Nephron (organoid): Measurements from ENCODE around the gene IGF2R.

Experiments
- H3K27ac Mint-ChIP-seq, 3 experiments: 2 replicates each; pipeline ENCODE4 v1.8.0; 2020; ENCODE audit warnings: mixed read lengths in 3 of 3, mild to moderate bottlenecking in 2 of 3, moderate library complexity in 1 of 3
- H3K27me3 Mint-ChIP-seq: 2 replicates; pipeline ENCODE4 v1.8.0; 2021; ENCODE audit warnings: low read depth, mild to moderate bottlenecking, moderate library complexity, mixed read lengths
- H3K36me3 Mint-ChIP-seq: 2 replicates; pipeline ENCODE4 v1.8.0; 2020; ENCODE audit warnings: low read depth, mixed read lengths
- H3K4me1 Mint-ChIP-seq: 2 replicates; pipeline ENCODE4 v1.8.0; 2020; ENCODE audit warnings: mixed read lengths
- H3K4me3 Mint-ChIP-seq, 3 experiments: 2 replicates each; pipeline ENCODE4 v1.8.0; 2020; ENCODE audit warnings: mild to moderate bottlenecking in 3 of 3, mixed read lengths in 3 of 3, moderate library complexity in 2 of 3
- H3K9me3 Mint-ChIP-seq: 2 replicates; pipeline ENCODE4 v1.8.0; 2020; ENCODE audit warnings: mixed read lengths
- CTCF ChIP-seq, 3 experiments: fragments of 200-600 bp; sonication (generic); IDR thresholded peaks; one replicate each; pipeline ENCODE4 v1.5.0; 2021; ENCODE audit warnings: antibody characterized with exemption in 3 of 3; ENCODE audit not compliant: unreplicated experiment in 3 of 3

Gene IGF2R

DNA sequence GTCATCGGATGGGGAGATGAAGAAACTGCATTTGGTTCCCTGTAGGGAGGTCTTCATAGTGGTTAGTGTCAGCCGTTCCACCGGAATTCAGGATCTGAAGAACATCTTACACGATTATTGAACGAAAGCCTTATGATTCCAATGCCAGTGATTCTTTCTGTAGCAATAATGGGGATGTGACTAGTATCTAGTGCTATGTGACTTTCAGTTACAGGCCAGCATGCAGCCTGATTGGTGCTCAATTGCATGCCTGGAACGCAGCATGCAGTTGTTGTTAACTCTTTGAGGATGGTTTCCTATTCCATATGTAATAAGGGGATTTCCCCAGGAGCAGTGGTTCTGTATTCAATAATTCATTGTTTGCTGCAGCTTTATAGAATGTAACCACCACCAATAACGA, 81.1 kb downstream of the IGF2R start:
- TF ChIP-seq CTCF (IDR thresholded peaks at IDR 0.05; ENCODE audit: unreplicated experiment in 3 of 3) = no peak
- no peaks in the 10 kb centered on the region for H3K27me3 Mint-ChIP-seq
- peaks cover 3% of the 10 kb centered on the region for H3K9me3 Mint-ChIP-seq
- H3K27ac Mint-ChIP-seq = no peak overlapping the region
- no peak overlapping the region for H3K4me3 Mint-ChIP-seq
- H3K4me1 Mint-ChIP-seq = peaks cover 11% of the 10 kb centered on the region
- H3K36me3 Mint-ChIP-seq = peaks cover 99% of the 10 kb centered on the region

DNA sequence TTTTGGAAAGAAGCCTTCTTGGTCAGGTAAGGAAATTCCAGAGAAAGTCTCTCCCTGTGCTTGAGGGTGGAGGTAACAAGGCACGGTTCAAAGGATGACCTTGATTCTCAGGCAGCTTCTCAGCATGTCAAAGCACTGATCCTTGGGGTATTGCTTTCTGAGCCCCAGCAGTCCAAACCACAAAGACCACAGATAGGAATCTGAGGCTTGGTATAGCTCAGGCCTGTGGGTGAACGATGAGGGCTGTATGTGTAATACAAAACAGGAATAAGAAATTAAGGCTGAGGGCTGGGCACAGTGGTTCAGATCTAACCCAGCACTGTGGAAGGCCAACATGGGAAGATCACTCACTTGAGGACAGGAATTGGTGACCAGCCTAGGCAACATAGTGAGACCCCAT, 82.5 kb downstream of the IGF2R start:
- Mint-ChIP-seq H3K36me3 (peaks cover 99% of the 10 kb centered on the region), H3K4me3 (no peak overlapping the region), H3K4me1 (peaks cover 11% of the 10 kb centered on the region), H3K27me3 (no peaks in the 10 kb centered on the region), H3K27ac (no peak overlapping the region), H3K9me3 (peaks cover 3% of the 10 kb centered on the region)
- no peak for TF ChIP-seq CTCF (IDR thresholded peaks at IDR 0.05; ENCODE audit: unreplicated experiment in 3 of 3)

DNA sequence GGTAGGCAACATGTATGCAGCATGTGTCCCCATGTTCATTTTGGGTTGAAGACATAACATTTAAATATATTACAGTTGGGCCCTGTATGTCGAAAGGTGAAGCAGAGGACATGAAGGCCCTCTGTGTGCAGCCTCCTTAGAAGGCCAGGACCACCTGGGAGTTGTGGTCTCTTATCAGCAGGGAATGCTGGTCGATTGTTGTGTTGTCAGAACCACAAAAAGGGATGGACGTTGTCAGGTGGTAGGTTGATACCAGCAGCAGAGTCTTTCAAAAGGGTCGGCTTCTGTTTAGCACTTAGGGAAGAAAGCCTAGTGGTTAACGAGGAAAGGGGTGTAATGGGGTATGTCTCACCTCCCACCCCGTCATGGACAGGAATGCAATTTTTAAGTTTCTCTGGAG, 85.4 kb downstream of the IGF2R start:
- Mint-ChIP-seq H3K9me3 (peaks cover 3% of the 10 kb centered on the region), H3K27me3 (no peaks in the 10 kb centered on the region), H3K4me3 (no peak overlapping the region), H3K4me1 (no peaks in the 10 kb centered on the region), H3K36me3 (peaks cover 92% of the 10 kb centered on the region), H3K27ac (no peak overlapping the region)
- no peak for TF ChIP-seq CTCF (IDR thresholded peaks at IDR 0.05; ENCODE audit: unreplicated experiment in 3 of 3)

DNA sequence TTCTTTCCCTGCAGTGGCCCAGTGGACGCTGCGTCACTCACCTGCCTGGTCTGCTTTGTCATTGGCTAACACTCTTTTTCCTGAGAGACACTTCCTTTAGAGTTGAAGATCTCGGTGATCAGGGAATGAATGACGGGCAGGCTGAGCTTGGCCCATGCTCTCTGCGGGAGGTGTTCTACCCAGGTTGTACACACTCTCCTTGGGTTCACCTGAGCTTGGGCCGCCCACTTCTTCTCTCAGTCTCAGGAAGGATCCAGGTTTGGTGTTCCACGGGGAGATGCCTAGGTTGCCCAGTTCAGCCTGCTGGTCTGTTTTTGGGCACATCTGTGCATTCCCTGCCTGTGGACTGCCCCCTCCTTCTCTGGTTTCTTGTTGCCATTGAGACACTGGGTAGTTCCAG, 86.0 kb downstream of the IGF2R start:
- peaks cover 90% of the 10 kb centered on the region for H3K36me3 Mint-ChIP-seq
- H3K4me3 Mint-ChIP-seq = no peak overlapping the region
- H3K4me1 Mint-ChIP-seq = no peaks in the 10 kb centered on the region
- no peaks in the 10 kb centered on the region for H3K27me3 Mint-ChIP-seq
- TF ChIP-seq CTCF (IDR thresholded peaks at IDR 0.05; ENCODE audit: unreplicated experiment in 3 of 3) = no peak
- peaks cover 3% of the 10 kb centered on the region for H3K9me3 Mint-ChIP-seq
- H3K27ac Mint-ChIP-seq = no peak overlapping the region

DNA sequence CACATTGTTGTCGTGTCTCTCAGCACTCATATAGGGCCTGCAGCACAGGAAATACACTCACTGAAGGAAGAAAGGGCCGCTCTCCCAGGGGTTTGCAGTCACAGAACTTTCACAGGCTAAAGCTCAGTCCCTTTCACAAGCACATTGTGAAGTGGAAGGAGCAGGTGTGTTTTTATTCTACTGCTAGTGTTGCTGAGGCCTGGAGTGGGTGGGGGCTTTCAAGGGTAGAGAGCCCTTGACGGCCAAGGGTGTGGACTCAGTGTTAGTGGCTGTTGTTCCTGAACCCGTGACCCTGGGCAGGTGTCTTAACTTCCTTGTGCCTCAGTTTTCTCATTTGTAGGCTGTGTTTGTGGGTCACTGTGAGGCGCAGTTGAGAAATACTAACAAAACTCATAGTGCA, 86.5 kb downstream of the IGF2R start:
- H3K27ac Mint-ChIP-seq = no peak overlapping the region
- no peaks in the 10 kb centered on the region for H3K4me1 Mint-ChIP-seq
- no peaks in the 10 kb centered on the region for H3K27me3 Mint-ChIP-seq
- no peak overlapping the region for H3K4me3 Mint-ChIP-seq
- TF ChIP-seq CTCF (IDR thresholded peaks at IDR 0.05; ENCODE audit: unreplicated experiment in 3 of 3) = no peak
- H3K9me3 Mint-ChIP-seq = peaks cover 3% of the 10 kb centered on the region
- peaks cover 87% of the 10 kb centered on the region for H3K36me3 Mint-ChIP-seq

GRCh38 chr6:160055813-160056212, 86.9 kb downstream of the IGF2R start:
- H3K27me3 Mint-ChIP-seq = no peaks in the 10 kb centered on the region
- H3K4me3 Mint-ChIP-seq = no peak overlapping the region

More at GRCh38 chr6:160055813-160056212, 86.9 kb downstream of the IGF2R start:
- no peaks in the 10 kb centered on the region for H3K4me1 Mint-ChIP-seq
- peaks cover 87% of the 10 kb centered on the region for H3K36me3 Mint-ChIP-seq
- H3K9me3 Mint-ChIP-seq = peaks cover 3% of the 10 kb centered on the region
- no peak for TF ChIP-seq CTCF (IDR thresholded peaks at IDR 0.05; ENCODE audit: unreplicated experiment in 3 of 3)
- no peak overlapping the region for H3K27ac Mint-ChIP-seq
